Loucy (cell line): ENCODE measurements around the gene SP1.
A peak's percentile ranks its signal among the peaks of the same experiment; 100 is the strongest.
"Not testable (repeated sequence)": the region's sequence is repeated elsewhere in the genome, so short reads cannot be mapped to it uniquely, and the experiment has no call there.

Experiments
- H2AFZ ChIP-seq: fragments of 200-600 bp; sonication (generic); 2 replicates; pipeline ENCODE4 v1.6.0; 2016; ENCODE audit warnings: antibody characterized with exemption, mild to moderate bottlenecking, low read length, moderate library complexity
- H3F3A ChIP-seq: fragments of 200-600 bp; 2 replicates; pipeline ENCODE4 v1.6.0; 2016; ENCODE audit warnings: antibody characterized with exemption, low read depth, mild to moderate bottlenecking
- H3K27me3 ChIP-seq: fragments of 200-600 bp; sonication (generic); 2 replicates; pipeline ENCODE4 v1.6.1; 2014; ENCODE audit warnings: low read length, mild to moderate bottlenecking; ENCODE audit not compliant: insufficient read depth, poor library complexity, severe bottlenecking
- H3K36me3 ChIP-seq: fragments of 200-600 bp; sonication (generic); 2 replicates; pipeline ENCODE4 v1.6.1; 2016; ENCODE audit warnings: low read length; ENCODE audit not compliant: insufficient read depth
- H3K4me1 ChIP-seq: fragments of 200-600 bp; sonication (generic); 2 replicates; pipeline ENCODE4 v1.5.1; 2014; ENCODE audit warnings: low read length, mild to moderate bottlenecking; ENCODE audit not compliant: insufficient read depth, poor library complexity, severe bottlenecking
- H3K4me2 ChIP-seq: fragments of 200-600 bp; sonication (generic); 2 replicates; pipeline ENCODE4 v1.6.0; 2014; ENCODE audit warnings: antibody characterized with exemption, low read length, low read depth, mild to moderate bottlenecking; ENCODE audit not compliant: poor library complexity, severe bottlenecking
- H3K4me3 ChIP-seq: fragments of 200-600 bp; sonication (generic); 2 replicates; pipeline ENCODE4 v1.5.1; 2014; ENCODE audit warnings: low read length, mild to moderate bottlenecking, mixed read lengths; ENCODE audit not compliant: poor library complexity, severe bottlenecking
- H3K79me2 ChIP-seq: fragments of 200-600 bp; sonication (generic); 2 replicates; pipeline ENCODE4 v1.6.1; 2014; ENCODE audit warnings: low read length; ENCODE audit not compliant: insufficient read depth
- H3K9ac ChIP-seq: fragments of 200-600 bp; sonication (generic); 2 replicates; pipeline ENCODE4 v1.6.0; 2014; ENCODE audit warnings: mild to moderate bottlenecking, low read depth, low read length, moderate library complexity; ENCODE audit not compliant: poor library complexity, severe bottlenecking
- H3K9me2 ChIP-seq: fragments of 200-600 bp; sonication (generic); replicated peaks from 2 replicates; pipeline ENCODE4 v1.6.1; 2016; ENCODE audit warnings: low read depth, low read length, mixed read lengths
- H3K9me3 ChIP-seq: fragments of 200-600 bp; sonication (generic); 2 replicates; pipeline ENCODE4 v1.6.1; 2014; ENCODE audit warnings: mild to moderate bottlenecking, antibody characterized with exemption, low read length, low read depth; ENCODE audit not compliant: insufficient read depth
- H4K20me1 ChIP-seq: fragments of 200-600 bp; sonication (generic); 2 replicates; pipeline ENCODE4 v1.6.0; 2014; ENCODE audit warnings: antibody characterized with exemption, low read length, mild to moderate bottlenecking; ENCODE audit not compliant: insufficient read depth, poor library complexity, severe bottlenecking
- EZH2phosphoT487 ChIP-seq: fragments of 200-600 bp; IDR thresholded peaks from 2 replicates; pipeline ENCODE4 v1.6.1; 2018; ENCODE audit warnings: antibody characterized with exemption, mild to moderate bottlenecking, moderate library complexity, borderline replicate concordance
- TF ChIP-seq, protein P1 (sequence below): fragments of 200-600 bp; sonication (generic); conservative IDR thresholded peaks from 2 replicates; pipeline ENCODE4 v1.5.1; 2014; ENCODE audit warnings: mild to moderate bottlenecking, antibody characterized with exemption, low read length

SP1 gene

DNA sequence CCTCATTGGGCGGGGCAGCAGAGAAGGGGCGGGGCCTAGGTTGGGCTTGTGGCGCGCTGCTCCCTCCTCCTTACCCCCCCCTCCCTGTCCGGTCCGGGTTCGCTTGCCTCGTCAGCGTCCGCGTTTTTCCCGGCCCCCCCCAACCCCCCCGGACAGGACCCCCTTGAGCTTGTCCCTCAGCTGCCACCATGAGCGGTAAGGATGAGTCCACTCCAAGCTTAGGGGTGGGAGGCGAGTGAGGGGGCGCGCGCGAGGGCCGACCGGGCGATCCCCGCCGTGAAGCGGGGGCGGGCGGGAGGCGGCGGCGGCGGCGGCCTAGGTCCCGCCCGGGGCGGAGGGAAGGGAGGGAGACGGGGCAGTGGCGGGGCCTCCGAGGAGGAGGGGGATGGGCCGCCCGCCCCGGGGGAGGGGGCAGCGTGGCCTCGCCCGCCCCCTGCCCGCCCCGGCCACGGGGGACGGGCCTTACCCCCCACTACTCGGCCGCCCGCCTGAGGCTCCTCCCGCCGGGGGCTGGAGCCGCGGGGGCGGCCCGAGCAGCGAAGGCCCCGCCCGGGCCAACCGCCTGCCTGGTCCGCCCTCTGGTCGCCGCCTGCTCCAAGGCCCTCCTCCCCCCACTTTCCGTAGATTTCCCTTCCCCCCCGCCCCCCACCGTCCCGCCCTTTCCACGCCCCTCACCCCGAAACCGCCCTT lies at the start of gene SP1:
SP1 (plus strand) TSS at position 73 of the 690 bp plus-strand sequence; CDS start at position 189, 116 bp downstream.
- Histone ChIP-seq H3K9me3 (no peaks in the 10 kb centered on the region), H4K20me1 (peaks cover 35% of the 10 kb centered on the region), H3F3A (no peaks in the 10 kb centered on the region), H3K4me2 (peak within 1 kb of the TSS; percentile 80), H3K27me3 (no peaks in the 10 kb centered on the region), H3K4me3 (peak within 1 kb of the TSS; percentile 85), H3K4me1 (peaks cover 44% of the 10 kb centered on the region), H2AFZ (peak within 1 kb of the TSS; percentile 42), H3K9ac (peak within 1 kb of the TSS; percentile 98), H3K36me3 (peaks cover 18% of the 10 kb centered on the region; the same call in 1 of the 2 replicates), H3K79me2 (peaks cover 46% of the 10 kb centered on the region), H3K9me2 (no peaks in the 10 kb centered on the region)
- TF ChIP-seq, protein P1, sequence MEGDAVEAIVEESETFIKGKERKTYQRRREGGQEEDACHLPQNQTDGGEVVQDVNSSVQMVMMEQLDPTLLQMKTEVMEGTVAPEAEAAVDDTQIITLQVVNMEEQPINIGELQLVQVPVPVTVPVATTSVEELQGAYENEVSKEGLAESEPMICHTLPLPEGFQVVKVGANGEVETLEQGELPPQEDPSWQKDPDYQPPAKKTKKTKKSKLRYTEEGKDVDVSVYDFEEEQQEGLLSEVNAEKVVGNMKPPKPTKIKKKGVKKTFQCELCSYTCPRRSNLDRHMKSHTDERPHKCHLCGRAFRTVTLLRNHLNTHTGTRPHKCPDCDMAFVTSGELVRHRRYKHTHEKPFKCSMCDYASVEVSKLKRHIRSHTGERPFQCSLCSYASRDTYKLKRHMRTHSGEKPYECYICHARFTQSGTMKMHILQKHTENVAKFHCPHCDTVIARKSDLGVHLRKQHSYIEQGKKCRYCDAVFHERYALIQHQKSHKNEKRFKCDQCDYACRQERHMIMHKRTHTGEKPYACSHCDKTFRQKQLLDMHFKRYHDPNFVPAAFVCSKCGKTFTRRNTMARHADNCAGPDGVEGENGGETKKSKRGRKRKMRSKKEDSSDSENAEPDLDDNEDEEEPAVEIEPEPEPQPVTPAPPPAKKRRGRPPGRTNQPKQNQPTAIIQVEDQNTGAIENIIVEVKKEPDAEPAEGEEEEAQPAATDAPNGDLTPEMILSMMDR: no peak
- no peak for TF ChIP-seq EZH2phosphoT487

DNA sequence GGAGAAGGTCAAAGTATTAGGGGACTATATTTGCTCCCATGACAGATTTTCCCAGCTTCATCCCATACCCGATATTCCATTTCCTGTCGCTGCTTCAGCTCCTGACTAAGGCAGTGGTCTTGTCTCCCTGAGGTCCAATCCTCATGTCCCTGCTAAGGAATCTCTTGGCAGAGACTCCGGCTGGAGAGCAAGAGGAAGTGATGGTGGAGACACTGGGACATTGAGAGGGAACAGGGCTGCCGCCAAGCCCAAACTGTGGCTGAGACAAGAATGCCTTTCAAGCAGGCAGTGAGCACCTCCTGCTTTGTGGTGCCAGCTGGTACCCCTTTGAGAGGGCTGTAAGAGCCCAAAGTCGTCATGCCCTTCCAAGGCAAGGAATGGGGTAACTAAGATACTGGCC lies 49.3 kb upstream of the SP1 start:
- no peak overlapping the region for H3K4me3 ChIP-seq
- H3K36me3 ChIP-seq: no peaks in the 10 kb centered on the region
- no peak overlapping the region for H3K9ac ChIP-seq
- TF ChIP-seq EZH2phosphoT487: no peak
- TF ChIP-seq, protein P1: no peak
- no peaks in the 10 kb centered on the region for H3K9me3 ChIP-seq
- H3K27me3 ChIP-seq: no peaks in the 10 kb centered on the region
- H3F3A ChIP-seq: no peaks in the 10 kb centered on the region
- H4K20me1 ChIP-seq: no peaks in the 10 kb centered on the region
- H3K9me2 ChIP-seq: no peaks in the 10 kb centered on the region
- H3K4me1 ChIP-seq: peaks cover 5% of the 10 kb centered on the region
- H2AFZ ChIP-seq: no peak overlapping the region
- no peak overlapping the region for H3K4me2 ChIP-seq
- 0 out of 2 replicates have a peak, but pooled peaks cover 4% of the 10 kb centered on the region for H3K79me2 ChIP-seq

DNA sequence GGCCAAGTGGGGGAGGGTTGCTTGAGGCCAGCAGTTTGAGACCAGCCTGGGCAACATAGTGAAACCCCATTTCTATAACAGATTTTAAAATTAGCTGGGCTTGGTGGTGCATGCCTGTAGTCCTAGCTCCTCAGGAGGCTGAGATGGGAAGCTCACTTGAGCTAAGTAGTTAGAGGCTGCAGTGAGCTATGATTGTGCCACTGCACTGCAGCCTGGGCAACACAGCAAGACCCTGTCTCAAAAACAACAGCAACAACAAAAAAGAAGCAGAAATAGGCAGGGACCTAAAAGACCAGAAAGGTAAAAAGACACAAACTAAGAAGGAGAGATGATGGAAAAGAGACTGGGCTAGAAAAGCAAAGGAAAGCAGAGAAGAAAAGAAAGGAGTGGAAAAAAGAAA lies 47.6 kb upstream of the SP1 start:
- H3K27me3 ChIP-seq, H4K20me1 ChIP-seq, H3K9me3 ChIP-seq, H3K4me1 ChIP-seq, H3K9me2 ChIP-seq, H2AFZ ChIP-seq, H3K36me3 ChIP-seq, H3K79me2 ChIP-seq, H3K9ac ChIP-seq, H3K4me3 ChIP-seq, H3F3A ChIP-seq, H3K4me2 ChIP-seq: not testable (repeated sequence)

DNA sequence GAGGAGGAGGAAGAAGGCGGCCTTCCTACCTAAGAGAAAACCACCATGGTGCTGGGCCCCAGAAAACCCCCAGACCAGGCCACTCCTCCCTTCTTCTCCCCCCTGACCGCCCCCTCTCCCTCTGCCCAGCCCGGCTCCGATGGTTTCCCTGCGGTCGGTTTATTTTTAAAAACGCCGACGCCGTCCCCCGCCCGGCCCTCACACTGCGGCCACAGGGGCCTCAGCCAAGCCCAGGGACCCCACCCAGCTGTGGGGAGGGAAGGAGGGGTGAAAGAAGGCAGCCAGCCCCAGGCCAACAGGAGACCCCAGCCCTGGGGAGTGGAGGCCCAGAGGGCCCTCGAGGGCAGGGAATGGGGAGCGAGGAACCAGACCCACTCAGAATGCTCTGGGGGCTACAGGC lies 47.2 kb upstream of the SP1 start:
- H3K36me3 ChIP-seq: no peaks in the 10 kb centered on the region
- no peaks in the 10 kb centered on the region for H3K27me3 ChIP-seq
- H3K79me2 ChIP-seq: no peaks in the 10 kb centered on the region
- no peak overlapping the region for H3K9ac ChIP-seq
- H4K20me1 ChIP-seq: no peaks in the 10 kb centered on the region
- no peak overlapping the region for H3K4me3 ChIP-seq
- H3F3A ChIP-seq: no peaks in the 10 kb centered on the region
- TF ChIP-seq, protein P1: no peak
- TF ChIP-seq EZH2phosphoT487: no peak
- no peak overlapping the region for H2AFZ ChIP-seq
- no peaks in the 10 kb centered on the region for H3K9me2 ChIP-seq
- H3K9me3 ChIP-seq: no peaks in the 10 kb centered on the region
- H3K4me1 ChIP-seq: peaks cover 3% of the 10 kb centered on the region
- H3K4me2 ChIP-seq: no peak overlapping the region
